ENCODE results near the gene FOXK1.
"Not testable (repeated sequence)": the region's sequence is repeated elsewhere in the genome, so short reads cannot be mapped to it uniquely, and the experiment has no call there.

The FOXK1 gene

GRCh38 chr7:4681886-4682620 lies at the start of gene FOXK1:
TSS of gene FOXK1 (plus strand) at chr7:4682295. CDS start at chr7:4682309, 14 bp downstream.
- peak; percentile 88 for DNase-seq

GRCh38 chr7:4633012-4633411 lies 49.1 kb upstream of the FOXK1 start:
- no peak for DNase-seq

- DNase-seq: no peak
Measured at GRCh38 chr7:4634166-4634565, 47.9 kb upstream of the FOXK1 start.

GRCh38 chr7:4638781-4639575 lies 43.1 kb upstream of the FOXK1 start:
- DNase-seq: no peak

GRCh38 chr7:4641091-4641666 lies 40.9 kb upstream of the FOXK1 start:
- no peak for DNase-seq

GRCh38 chr7:4641667-4642467 lies 40.2 kb upstream of the FOXK1 start:
- DNase-seq: peak; percentile 96

GRCh38 chr7:4642468-4643203 lies 39.5 kb upstream of the FOXK1 start:
- DNase-seq: no peak

- not testable (repeated sequence) for DNase-seq
Measured at GRCh38 chr7:4643204-4643471, 39.0 kb upstream of the FOXK1 start.

GRCh38 chr7:4645246-4645645 lies 36.8 kb upstream of the FOXK1 start:
- DNase-seq: no peak

- no peak for DNase-seq
Measured at GRCh38 chr7:4648111-4648510, 34.0 kb upstream of the FOXK1 start.

- DNase-seq: no peak
Measured at GRCh38 chr7:4650433-4651047, 31.6 kb upstream of the FOXK1 start.

GRCh38 chr7:4653771-4654170 lies 28.3 kb upstream of the FOXK1 start:
- DNase-seq: no peak

GRCh38 chr7:4655311-4655710 lies 26.8 kb upstream of the FOXK1 start:
- no peak for DNase-seq

- no peak for DNase-seq
Measured at GRCh38 chr7:4655896-4656295, 26.2 kb upstream of the FOXK1 start.

GRCh38 chr7:4657640-4658417 lies 24.3 kb upstream of the FOXK1 start:
- DNase-seq: no peak

GRCh38 chr7:4659551-4660286 lies 22.4 kb upstream of the FOXK1 start:
- no peak for DNase-seq

- DNase-seq: no peak
Measured at GRCh38 chr7:4661871-4662270, 20.2 kb upstream of the FOXK1 start.

GRCh38 chr7:4663239-4664018 lies 18.7 kb upstream of the FOXK1 start:
- DNase-seq: no peak

- DNase-seq: no peak
Measured at GRCh38 chr7:4665661-4666060, 16.4 kb upstream of the FOXK1 start.
